ENCODE measurements around the gene CNST.
A peak's percentile ranks its signal among the peaks of the same experiment; 100 is the strongest.

CNST gene

DNA sequence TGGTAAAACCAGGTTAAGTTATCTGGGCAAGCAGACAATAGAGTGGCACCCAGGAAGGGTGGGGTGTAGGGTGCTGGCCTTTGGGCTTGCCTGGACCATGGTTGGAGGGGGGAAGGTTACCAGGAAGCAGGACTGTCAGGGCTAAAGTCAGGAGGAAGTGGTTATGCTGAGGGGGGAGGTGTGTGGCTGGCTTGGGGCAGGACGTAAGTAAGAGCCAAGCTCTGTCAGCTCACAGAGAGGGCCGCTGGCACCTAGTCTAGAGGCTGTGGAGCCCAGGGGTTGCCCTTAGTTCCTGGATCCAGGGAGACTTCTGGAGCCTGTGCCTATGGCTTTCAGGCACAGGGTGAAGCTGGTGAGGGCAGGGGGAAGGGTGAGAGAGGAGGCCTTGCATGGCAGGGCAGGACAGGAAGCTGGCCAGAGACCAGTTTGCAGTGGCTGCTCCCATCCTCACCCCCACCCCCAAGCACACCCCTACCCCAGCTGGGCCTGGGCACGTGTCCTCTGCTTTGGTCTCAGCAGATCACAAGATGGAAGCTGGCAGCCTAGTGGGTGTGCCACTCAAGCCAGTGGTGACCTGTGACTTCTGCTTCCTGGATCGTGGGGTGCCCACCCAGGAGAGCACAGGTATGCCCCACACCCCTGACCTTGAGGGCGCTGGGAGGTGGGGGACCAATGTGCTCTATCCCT lies 38.7 kb upstream of the CNST start:
- DNase-seq (ENCODE audit: low read depth), result peak; percentile 81
- H3K4me3 ChIP-seq (ENCODE audit: low read depth, low read length), result no peak overlapping the region
- TF ChIP-seq CTCF (IDR thresholded peaks at IDR 0.05; ENCODE audit: insufficient read depth, low read depth, low read length, missing control alignments), result no peak

GRCh38 chr1:246528933-246529731 lies 37.1 kb upstream of the CNST start:
- no peak for TF ChIP-seq CTCF (IDR thresholded peaks at IDR 0.05; ENCODE audit: insufficient read depth, low read depth, low read length, missing control alignments)
- no peak overlapping the region for H3K4me3 ChIP-seq (ENCODE audit: low read depth, low read length)
- DNase-seq (ENCODE audit: low read depth), result no peak

- no peak for TF ChIP-seq CTCF (IDR thresholded peaks at IDR 0.05; ENCODE audit: insufficient read depth, low read depth, low read length, missing control alignments)
- DNase-seq (ENCODE audit: low read depth), result no peak
- H3K4me3 ChIP-seq (ENCODE audit: low read depth, low read length), result no peak overlapping the region
These were observed 35.8 kb upstream of the CNST start for GRCh38 chr1:246530482-246530881.

- TF ChIP-seq CTCF (IDR thresholded peaks at IDR 0.05; ENCODE audit: insufficient read depth, low read depth, low read length, missing control alignments), result no peak
- no peak for DNase-seq (ENCODE audit: low read depth)
- H3K4me3 ChIP-seq (ENCODE audit: low read depth, low read length), result no peak overlapping the region
These were observed 33.7 kb upstream of the CNST start for GRCh38 chr1:246532519-246532918.

DNA sequence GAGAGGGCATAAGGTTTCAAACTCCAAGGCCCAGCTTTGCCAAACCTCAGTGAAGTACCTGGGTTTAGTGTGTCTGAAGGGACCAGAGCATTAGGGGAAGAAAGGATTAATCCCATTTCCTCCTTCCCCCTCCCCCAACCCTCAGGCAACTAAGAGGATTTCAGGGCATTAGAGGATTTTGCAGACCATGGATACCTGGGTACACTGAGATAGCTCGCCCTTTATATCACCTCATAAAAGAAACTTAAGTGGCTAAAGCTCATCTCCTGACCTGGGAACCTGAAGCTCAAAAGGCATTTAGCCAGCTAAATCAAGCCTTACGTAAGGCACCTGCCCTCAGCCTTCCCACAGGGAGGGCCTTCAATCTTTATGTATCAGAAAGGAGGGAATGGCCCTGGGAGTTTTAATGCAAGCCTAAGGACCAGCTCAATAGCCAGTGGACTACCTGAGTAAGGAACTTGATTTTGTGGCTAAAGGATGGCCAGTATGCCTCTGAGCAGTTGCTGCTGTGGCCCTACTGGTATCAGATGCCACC lies 32.8 kb upstream of the CNST start:
- no peak for TF ChIP-seq CTCF (IDR thresholded peaks at IDR 0.05; ENCODE audit: insufficient read depth, low read depth, low read length, missing control alignments)
- no peak overlapping the region for H3K4me3 ChIP-seq (ENCODE audit: low read depth, low read length)
- DNase-seq (ENCODE audit: low read depth), result no peak

GRCh38 chr1:246534114-246534513 lies 32.1 kb upstream of the CNST start:
- TF ChIP-seq CTCF (IDR thresholded peaks at IDR 0.05; ENCODE audit: insufficient read depth, low read depth, low read length, missing control alignments), result no peak
- no peak for DNase-seq (ENCODE audit: low read depth)

More at GRCh38 chr1:246534114-246534513, 32.1 kb upstream of the CNST start:
- no peak overlapping the region for H3K4me3 ChIP-seq (ENCODE audit: low read depth, low read length)
